ENCODE measurements around the gene HSD11B2.
A peak's percentile ranks its signal among the peaks of the same experiment; 100 is the strongest.

DNA sequence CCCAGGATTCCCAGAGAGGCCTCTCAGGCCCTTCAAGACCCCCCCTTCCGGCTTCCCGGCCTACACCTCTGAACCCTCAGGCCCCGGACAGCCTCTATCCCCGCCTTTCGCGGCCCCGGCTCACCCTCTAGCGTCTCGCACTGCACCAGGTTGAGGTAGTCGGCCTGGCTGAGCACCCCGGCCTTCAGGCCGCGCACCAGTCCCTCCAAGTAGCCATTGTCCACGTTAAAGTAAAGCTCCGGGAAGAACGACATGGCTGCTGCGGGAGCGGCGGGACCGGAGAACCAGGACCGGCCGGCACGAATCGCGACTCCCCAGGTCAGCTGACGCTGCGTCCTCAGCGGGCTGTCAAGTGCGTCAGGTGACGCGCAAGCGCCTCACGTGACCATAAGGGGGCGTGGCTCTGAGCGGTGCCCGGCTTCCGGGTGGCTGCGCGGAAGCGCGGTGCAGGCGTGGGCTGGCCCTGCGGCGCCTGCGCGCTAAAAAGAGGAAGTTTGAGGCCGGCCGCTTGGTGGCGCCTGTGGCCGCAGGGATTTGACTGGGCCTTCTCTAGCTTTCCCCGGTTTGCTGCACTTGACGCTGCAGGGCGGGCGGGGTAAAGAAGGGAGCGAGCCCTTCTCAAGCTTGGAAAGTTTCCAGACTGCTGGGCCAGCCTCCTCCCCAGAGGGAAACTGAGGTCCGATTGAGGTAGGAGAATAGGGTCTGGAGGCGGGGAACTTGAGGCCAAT, 50.1 kb downstream of the HSD11B2 start, which contains the start of gene ATP6V0D1:
- TF ChIP-seq, protein P1, sequence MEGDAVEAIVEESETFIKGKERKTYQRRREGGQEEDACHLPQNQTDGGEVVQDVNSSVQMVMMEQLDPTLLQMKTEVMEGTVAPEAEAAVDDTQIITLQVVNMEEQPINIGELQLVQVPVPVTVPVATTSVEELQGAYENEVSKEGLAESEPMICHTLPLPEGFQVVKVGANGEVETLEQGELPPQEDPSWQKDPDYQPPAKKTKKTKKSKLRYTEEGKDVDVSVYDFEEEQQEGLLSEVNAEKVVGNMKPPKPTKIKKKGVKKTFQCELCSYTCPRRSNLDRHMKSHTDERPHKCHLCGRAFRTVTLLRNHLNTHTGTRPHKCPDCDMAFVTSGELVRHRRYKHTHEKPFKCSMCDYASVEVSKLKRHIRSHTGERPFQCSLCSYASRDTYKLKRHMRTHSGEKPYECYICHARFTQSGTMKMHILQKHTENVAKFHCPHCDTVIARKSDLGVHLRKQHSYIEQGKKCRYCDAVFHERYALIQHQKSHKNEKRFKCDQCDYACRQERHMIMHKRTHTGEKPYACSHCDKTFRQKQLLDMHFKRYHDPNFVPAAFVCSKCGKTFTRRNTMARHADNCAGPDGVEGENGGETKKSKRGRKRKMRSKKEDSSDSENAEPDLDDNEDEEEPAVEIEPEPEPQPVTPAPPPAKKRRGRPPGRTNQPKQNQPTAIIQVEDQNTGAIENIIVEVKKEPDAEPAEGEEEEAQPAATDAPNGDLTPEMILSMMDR (conservative IDR thresholded peaks at IDR 0.05): peak; percentile 95
- peak; percentile 71 for TF ChIP-seq ZFX (IDR thresholded peaks at IDR 0.05)
